Measurements from ENCODE around the gene GALK2.

DNA sequence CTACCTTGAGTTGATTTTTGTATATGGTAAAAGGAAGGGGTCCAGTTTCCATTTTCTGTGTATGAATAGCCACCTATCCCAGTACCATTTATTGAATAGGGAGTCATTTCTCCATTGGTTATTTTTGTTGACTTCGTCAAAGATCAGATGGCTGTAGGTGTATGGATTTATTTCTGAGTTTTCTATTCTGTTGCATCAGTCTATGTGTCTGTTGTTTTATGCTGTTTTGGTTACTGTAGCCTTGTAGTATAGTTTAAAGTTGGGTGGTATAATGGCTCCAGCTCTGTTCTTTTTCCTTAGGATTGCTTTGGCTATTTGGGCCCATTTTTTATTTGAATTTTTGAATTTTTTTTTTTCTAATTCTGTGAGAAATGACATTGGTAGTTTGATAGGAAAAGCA lies 127.5 kb downstream of the GALK2 start:
- TF ChIP-seq, protein P1, sequence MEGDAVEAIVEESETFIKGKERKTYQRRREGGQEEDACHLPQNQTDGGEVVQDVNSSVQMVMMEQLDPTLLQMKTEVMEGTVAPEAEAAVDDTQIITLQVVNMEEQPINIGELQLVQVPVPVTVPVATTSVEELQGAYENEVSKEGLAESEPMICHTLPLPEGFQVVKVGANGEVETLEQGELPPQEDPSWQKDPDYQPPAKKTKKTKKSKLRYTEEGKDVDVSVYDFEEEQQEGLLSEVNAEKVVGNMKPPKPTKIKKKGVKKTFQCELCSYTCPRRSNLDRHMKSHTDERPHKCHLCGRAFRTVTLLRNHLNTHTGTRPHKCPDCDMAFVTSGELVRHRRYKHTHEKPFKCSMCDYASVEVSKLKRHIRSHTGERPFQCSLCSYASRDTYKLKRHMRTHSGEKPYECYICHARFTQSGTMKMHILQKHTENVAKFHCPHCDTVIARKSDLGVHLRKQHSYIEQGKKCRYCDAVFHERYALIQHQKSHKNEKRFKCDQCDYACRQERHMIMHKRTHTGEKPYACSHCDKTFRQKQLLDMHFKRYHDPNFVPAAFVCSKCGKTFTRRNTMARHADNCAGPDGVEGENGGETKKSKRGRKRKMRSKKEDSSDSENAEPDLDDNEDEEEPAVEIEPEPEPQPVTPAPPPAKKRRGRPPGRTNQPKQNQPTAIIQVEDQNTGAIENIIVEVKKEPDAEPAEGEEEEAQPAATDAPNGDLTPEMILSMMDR (IDR thresholded peaks at IDR 0.05; ENCODE audit: insufficient read depth, low read length, poor library complexity, severe bottlenecking): no peak
- no peak for TF ChIP-seq EZH2phosphoT487 (conservative IDR thresholded peaks at IDR 0.05; ENCODE audit: low read length)
